GM19238 (cell line): Measurements from ENCODE around the gene MRPL16.
"Not testable (repeated sequence)": the region's sequence is repeated elsewhere in the genome, so short reads cannot be mapped to it uniquely, and the experiment has no call there.

ENCODE experiments used
- DNase-seq: peaks from one replicate; pipeline ENCODE4 v3.0.0; 2011; ENCODE audit warnings: low spot score; ENCODE audit not compliant: insufficient read length

The MRPL16 gene

DNA sequence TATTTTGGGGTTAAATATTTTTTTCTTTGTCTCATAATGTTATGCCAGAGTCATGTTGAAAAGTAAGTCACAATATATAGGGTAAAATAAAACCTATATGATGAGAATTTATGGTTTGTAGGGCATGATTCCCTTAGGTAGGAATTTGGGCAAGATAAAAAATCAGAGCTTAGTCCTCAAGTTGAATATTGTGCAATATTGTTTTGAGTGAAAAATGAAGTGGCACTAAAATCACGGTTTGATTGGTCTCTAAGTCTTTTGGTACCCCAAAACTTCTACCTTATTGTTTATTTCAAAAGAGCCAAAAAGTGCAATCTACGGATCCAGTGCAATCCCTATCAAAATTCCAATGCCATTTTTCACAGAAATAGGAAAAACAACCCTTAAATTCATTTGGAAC is 1.6 kb upstream of the MRPL16 start:
- DNase-seq: no peak

DNA sequence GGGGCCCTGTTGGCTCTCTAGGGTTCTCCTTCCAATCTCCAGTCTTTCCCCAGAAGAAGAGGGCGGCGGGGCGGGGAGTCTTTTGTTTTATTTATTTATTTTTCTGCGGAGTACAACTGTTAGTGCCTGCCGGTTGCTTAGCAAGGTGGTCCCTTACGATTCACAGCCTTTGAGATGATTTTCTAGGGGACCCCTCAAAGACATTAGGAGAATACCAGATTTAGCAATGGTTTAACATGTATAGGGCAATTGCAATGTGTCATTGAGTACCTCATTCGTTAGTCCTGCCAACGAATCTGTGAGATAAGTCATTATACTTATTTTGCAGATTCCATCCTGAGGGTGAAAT is 307 bp upstream of the MRPL16 start:
- DNase-seq: no peak

DNA sequence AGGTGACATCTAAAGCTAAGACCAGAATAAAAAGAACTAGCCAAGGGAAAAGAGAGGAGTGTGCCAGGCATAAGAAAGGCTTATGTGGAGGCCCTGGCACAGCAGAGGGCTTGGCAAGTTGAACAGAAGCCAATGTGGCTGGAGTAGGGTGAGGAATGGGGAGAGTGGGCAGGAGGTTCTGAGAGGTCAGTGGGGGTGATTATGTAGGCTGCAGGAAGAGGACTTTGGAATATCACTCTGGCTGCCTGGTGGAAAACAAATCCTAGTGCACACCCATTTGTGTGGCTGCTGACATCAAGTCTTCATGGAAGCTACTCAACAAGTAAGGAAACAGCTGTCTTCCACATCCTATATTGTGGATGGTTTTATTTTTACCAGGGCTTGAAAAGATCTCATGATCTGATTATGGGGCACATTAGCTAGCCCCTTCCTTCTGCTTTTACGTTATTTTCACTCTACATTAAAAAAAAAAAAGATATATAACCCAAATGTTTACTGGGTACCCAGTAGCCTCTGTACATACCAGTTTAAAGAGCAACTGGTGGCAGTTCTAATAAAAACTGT is 3.4 kb downstream of the MRPL16 start:
- no peak for DNase-seq

DNA sequence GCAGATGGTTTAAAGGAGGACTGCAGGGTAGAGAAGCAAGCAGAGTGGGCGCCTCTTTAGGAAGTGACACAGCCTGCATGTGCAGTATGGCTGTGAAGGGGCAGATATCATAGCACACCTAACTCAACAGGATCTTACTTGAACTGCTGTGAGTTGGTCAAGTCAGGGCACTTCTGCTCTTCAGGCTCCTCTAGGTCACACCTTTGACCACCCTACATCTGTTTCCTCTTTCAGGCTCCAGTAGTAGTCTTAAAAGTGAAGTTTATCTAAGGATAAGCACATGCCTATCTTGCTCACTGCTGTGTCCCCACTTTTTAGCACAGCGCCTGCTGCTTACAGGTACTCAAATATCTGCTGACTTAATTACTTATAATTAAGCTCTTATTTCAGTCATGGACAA is 6.5 kb downstream of the MRPL16 start:
- DNase-seq: no peak

DNA sequence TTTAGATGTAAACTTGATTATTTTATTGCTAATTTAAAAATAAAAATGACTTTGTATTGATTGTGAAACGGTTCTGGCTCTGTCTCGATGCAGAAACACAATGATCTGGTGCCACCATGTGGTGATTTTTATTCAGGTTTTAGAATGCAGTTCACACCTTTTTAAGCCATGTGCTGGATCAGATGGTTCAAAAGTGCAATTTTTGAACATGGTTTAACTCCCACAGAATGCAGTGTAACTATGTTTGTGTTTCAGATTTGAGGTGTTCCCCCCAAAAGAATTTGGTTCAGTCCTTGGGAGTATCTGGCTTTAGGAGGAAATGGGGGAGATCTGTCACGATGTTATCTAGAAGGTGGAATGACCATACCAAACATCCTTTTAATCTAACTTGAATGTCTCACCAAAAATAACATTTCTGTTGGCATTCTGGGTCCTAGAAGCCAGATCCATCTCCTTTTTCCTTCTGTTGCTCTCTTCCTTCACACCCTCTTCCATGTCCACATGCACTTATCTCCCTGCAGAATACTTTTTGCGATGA is 7.9 kb downstream of the MRPL16 start:
- no peak for DNase-seq

DNA sequence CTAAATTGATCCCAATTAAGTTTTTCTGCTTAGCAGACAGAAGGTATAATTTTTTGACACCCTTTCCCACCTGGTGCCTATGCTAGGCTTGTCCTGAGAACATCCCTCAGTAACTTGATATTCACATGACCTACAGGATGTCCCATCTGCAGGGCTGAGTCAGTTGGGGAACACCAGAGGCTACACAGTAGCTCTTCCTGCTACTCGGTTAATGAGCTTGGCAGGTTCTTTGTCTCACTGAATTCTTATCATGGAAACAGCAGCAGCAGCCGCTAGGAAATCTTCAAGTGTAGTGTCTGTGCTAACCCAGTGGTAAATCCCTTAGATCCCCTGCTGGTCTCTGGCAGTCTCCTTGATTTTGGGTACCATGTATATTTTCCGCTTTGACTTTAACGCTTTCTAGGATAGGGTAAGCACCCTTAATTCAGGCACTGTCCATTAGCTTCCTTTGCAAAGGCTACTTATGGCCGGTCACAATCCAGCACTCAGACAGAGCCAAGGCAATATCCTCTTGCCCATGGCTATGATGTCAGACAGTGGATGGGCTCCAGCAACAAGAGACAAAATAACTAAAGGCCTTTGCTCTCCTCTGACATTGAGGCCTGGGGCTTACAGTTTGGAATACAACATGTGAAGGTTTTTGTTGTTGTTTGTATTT is 8.5 kb downstream of the MRPL16 start:
- no peak for DNase-seq

DNA sequence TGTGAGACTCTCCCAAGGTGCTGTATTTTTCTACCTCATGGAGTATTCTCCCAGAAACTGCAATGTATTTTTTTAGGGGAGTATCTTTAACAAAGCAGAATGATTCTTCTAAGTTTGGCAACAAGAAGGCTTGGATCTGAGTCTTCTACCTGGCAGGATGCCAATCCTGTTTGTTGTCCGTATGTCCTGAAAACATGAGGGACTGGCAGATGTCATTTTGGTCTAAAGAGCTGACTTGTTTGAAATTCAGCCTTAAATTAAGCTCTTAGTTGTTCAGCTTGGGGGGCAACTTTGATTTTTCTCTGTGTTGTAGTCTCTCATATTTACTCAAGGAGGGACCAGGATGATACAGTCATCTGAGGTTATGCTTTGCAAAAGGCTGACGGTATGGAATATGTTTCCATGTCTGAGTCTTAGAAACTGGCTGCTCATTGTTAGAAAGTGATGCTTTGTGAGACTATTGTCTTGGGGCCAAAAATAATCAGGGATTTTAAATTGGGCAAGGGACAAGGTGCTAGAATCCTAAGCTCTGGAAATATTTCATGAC is 9.3 kb downstream of the MRPL16 start:
- DNase-seq: no peak

DNA sequence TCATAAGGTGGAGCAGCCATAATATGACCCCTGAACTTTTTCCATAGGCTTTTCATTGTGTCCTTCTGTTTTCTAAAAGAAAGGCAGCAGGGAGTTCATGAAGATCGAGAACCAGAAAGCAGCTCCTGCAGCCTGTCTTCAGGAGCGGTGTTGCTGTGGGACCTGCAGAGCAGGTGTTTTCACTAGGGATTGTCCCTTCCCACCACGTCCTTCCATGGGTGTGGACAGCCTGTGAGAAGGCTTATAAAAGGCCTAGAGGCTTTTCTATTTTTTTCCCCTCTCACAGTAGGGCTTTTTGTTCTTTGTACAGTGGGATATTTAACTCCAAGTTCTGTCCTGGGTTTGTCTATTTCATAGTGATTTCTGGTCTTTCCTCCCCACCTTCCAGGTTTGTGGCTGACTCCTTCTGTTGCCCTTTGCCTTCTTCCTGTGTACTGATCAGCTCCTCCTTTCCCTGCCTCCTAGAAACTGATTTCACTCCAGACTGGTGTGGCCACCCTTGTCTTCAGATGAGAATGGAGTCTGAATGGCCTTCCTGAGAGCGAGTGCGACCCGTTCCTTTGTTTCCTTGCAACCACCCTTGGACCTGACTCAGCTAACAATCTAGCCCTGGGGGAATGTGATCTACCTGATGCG is 10.1 kb downstream of the MRPL16 start:
- DNase-seq: no peak

DNA sequence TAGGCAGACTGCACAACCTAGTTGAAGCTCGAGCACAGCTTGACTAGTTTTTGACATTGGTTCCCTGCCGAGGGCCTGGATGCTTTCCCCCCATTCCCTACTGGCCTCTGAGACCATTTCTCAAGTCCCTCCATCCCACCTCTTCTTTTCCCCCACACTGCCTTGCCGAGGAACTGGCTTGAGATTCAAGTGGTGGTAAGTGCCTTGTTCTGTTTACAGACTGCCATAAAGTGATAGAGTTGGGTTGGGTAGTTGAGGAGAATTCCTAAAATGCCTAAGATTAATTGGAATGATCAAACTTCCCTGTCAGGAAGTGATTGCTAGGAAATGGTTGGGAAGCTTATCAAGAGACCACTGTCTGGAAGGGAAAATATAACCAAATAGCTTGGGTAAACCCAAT is 16.2 kb downstream of the MRPL16 start:
- no peak for DNase-seq

DNA sequence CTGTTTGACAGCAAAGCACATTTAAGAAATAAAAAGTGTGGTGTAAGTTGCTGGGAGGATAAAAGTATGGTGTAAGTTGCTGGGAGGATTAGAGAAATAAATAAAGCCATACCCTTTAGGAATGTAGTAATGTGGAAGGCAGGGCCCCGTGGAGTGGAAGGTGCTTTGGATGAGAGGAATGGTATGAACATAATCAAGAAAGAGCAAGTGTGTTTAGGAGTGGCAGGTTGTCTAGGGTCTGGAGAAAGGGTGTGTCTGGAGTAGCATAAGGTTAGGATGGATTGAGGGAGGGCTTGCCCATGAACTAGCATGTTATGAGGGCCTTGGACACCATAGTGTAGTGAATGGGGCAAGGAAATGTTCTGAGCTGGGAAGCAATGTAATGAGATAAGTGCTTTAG is 18.1 kb downstream of the MRPL16 start:
- no peak for DNase-seq

DNA sequence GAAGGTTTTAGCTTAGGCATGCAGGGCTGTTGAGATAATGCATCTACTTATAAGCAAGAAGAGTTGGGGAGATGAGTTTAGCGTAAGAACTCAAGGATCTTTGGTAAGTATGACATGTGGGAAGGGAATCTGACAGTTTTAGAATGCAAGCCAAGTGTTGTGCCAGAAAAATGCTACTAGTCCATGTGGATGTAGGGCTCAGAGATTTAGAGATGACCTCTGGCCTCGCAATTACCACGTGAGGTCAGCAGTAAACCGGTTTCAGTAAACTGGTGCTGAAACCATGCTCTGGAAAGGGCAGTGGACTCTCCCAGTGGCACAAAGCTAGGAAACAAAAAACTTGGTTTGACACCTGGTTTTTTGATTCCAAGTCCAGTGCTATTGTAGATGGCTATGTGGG is 18.9 kb downstream of the MRPL16 start:
- DNase-seq: no peak

DNA sequence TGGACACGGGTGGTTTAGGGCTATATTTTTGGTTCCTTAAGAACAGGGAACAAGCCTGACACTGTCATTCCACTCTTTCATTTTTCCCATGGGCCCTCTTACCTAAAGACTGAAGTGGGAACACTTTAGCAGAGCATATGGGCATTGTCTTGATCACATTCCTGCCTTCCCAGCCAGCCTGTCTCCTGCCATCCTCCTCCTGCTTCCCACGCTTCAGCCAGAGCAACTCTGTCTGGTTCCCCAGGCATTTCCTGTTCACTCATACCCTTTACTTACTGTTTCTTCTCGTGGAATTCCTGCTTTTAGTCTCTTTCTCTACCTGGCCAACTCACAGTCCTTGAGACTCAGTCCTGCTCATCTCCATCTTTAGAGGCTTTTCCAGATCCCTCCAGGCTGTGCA is 22.8 kb downstream of the MRPL16 start:
- no peak for DNase-seq

DNA sequence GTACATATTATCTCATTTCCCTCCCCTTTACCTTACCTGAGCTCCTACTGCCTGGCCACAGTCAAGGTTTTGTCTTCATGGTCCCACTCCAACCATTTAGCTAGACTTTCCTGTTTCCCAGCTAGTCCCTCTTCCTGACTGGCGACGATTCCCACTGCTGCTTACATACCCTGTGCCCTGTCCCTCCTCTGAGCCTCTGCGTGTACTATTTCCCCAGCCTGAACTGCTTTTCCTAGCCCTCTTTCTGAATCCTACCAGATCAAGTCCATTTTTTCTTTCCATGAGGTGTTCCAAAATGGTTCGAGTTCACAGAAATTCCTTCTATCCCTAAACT is 23.4 kb downstream of the MRPL16 start:
- DNase-seq: no peak

DNA sequence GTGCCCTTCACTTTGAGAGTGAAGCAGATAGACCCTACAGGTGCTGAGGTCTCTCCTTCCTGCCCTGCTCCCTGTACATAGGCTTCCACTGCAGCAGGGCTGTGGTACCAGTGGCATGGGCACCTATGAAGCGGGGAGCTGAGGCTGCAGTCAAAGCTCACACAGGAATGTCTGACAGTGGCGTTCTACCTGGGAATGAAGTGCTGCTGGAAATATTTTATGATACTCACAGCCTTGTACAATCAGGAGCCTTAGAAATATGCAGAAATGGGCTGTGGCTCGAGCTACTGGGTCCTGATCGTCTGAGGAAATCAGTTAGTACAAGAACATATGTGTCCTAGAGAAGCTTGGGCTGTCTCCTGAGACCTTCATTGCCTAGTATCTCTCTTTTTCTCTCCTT is 24.8 kb downstream of the MRPL16 start:
- DNase-seq: no peak

DNA sequence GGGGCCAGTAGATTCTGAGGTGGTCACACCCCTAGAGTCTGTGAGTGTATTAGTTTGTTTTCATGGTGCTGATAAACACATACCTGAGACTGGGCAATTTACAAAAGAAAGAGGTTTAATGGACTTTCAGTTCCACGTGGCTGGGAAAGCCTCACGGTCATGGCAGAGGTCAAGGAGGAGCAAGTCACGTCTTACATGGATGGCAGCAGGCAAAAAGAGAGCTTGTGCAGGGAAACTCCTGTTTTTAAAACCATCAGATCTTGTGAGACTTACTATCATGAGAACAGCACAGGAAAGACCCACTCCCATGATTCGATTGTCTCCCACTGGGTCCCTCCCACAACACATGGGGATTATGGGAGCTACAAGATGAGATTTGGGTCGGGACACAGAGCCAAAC is 26.1 kb downstream of the MRPL16 start:
- not testable (repeated sequence) for DNase-seq

DNA sequence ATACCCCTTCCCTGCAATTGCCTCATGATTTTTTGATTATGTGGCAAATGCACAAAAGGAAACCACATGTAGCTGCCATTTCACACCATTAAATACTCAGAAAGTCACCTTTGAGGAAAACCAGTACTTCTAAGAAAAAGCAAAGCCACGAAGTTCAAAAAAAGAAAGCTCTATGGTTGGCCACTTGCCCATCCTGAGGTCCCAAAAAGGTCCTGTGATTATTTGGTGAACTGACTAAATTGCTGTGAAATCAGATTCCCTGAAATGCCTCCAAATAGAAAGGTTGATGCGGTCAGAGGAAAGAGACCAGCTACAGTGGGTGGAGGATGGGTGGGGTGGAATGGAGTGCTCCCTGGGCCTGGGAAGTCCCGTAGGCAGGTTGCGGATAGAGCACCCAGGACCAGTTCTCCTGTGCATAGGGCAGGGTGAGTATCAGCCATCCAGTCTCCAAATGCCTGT is 26.9 kb downstream of the MRPL16 start:
- no peak for DNase-seq

DNA sequence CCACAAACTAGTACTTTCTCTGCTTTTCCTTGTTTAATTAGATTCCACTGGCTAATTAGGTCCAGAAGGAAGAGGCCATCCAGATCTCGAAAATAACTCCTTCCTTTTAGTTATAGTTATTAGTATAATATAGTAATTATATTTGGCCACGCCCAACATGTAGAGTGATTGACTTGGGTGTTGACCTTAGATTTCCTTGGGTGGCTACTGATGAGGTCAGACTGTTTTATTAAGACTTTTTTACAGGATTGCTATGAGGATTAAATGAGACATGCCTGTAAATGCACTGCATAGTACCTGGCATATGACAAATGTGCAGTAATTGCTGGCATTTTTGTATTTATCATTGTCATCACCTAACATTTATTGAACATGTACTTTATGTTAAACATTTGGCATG is 28.5 kb downstream of the MRPL16 start:
- no peak for DNase-seq

DNA sequence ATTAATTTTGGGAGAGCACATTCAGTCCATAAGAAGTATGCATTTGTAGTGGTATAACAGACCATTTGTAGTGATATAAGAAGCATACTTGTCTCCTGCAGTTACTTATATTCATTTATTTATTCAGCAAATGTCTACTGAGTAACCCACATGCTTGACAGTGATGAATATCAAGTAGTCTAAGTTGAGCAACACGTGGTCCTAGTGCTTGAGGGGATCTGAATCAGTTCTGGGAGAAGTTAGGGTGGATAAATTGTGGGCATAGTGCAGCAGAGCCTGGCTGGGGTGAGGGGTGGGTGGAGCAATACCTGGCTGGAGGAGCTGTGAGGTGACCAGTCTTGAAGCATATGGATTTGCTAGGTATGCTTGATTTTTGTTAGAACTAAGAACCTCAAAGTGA is 31.1 kb downstream of the MRPL16 start:
- no peak for DNase-seq

DNA sequence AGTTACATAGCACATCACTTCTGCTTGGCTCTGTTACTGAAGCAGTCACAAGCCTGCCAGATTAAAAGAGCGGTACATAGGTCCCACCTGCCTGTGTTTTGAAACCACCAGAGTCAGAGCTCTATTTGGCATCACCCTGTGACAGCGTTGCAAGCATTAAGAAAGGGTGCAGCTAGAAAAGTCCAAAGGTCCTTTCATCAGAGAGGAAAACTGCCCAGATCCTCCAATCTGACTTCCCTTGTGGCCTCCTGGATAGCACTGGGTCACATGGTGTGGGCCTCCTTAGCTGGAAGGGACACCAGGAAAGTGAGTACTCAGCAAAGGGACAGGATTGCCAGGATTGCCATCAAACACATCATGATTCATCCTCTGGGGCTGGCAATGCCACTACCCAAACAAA is 32.5 kb downstream of the MRPL16 start:
- DNase-seq: no peak

DNA sequence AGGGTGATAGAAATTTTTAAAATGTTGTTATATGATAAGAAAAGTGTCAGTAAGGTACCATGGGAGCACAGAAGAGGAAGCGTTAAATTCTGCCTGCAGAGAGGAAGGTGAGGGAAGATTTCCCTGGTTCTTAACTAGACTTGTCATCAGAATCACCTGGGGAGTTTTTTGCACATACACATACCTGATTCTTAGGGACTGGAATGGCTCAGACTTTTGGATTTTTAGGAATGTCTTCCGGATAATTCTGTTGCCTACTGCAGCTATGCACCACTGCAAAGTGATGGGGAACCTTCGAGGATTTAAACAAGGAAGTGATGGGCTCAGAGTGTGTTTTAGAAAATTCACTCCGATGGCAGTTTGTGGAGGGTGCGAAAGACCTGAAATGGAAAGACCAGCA is 33.5 kb downstream of the MRPL16 start:
- no peak for DNase-seq

DNA sequence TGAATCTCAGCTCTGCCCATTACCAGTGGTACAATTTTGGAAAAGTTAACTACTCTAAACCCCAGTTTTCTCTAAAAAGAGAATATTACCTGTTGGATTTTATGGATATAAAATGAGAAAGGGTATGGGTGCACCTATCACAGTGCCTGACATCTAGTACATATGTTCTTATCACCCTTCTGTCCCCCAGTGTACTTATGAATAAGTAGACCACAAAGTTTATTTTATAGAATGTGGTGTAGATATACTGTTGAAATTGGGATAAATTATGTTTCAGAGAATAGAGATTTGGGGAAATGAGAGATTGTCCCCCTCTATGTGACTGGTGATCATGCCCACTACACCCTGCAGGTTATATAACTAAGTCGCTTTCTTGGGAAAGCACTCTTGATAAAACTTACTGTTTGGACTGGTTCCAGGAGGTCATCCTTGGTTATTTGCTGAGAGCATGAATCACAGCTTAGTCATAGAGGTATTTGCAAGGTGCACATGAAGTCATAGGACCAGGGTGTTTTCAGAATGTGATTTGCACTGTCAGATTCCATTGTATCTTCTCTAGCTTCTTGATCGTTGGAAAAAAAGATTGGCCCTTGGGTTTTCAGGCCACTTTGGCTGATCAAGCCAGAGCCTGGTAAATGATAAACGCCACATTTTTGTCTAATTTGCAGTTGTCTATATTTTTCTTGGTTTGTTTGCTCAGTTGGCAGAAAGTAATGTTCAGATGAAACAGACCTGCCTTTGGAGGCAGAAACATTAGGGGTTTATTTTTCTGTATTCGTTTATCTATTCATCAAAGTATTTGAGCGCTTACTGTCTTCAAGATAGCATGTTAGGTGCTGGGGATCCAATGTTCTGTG is 34.1 kb downstream of the MRPL16 start:
- no peak for DNase-seq

DNA sequence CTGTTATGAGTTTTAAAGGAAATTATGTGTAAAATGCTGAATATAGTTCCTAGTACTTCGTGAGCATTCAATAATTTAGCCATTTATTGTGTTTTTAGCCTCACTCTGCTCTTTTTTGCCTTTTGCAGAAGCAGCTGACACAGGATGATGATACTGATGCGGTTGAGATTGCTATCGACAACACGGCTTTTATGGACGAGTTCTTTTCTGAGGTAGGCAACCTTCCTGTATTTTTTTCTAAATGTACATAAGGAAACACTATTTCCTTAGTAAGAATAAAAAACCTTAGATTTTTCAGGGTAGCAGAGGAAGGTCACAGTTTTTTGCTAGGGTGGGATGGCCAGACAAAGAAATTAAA is 37.5 kb downstream of the MRPL16 start:
- no peak for DNase-seq
